ENCODE results near the gene CDH23.

The CDH23 gene

GRCh38 chr10:71389768-71390460, 6.8 kb upstream of the CDH23 start:
- no peak overlapping the region for H3K4me2 ChIP-seq
- H3K27me3 ChIP-seq (ENCODE audit: insufficient read depth, low read depth), result peaks cover 39% of the 10 kb centered on the region; the same call in 1 of the 2 replicates
- no peak overlapping the region for H3K4me3 ChIP-seq (IDR thresholded peaks at IDR 0.05; ENCODE audit: insufficient read depth, low read depth, low read length)
- no peak overlapping the region for H3K27ac ChIP-seq
- no peak for TF ChIP-seq CTCF (conservative IDR thresholded peaks at IDR 0.05; ENCODE audit: low read depth, low read length)
- no peaks in the 10 kb centered on the region for H3K36me3 ChIP-seq (ENCODE audit: insufficient read depth)
- no peaks in the 10 kb centered on the region for H4K20me1 ChIP-seq (ENCODE audit: insufficient read depth)
- H3K79me2 ChIP-seq (ENCODE audit: insufficient read depth, low read depth), result no peaks in the 10 kb centered on the region
- H3K9ac ChIP-seq, result no peak overlapping the region
- H3K4me1 ChIP-seq (ENCODE audit: low read depth, poor library complexity, severe bottlenecking), result no peaks in the 10 kb centered on the region
- no peak overlapping the region for H2AFZ ChIP-seq (ENCODE audit: low read depth)

DNA sequence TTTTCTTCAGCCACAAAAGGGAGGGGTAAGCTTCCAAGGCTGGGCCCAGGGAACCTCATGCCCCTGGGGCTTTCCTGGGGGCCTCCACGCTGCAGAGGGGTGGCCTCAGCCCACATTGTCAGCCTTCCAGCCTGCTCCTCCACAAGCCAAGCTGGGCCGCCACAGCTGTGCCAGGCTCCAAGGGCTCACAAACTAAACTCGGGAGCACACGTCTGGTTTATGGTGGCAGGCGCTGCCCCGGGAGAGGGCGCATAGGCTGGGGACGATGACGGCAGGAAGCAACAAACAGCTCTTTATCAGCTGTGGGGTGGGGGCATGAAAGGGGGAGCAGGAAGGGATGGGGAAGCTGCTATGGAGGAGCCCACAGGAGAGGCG, 6.3 kb upstream of the CDH23 start:
- Histone ChIP-seq H3K4me3 (IDR thresholded peaks at IDR 0.05; ENCODE audit: insufficient read depth, low read depth, low read length) (no peak overlapping the region), H2AFZ (ENCODE audit: low read depth) (no peak overlapping the region), H3K9ac (no peak overlapping the region)

GRCh38 chr10:71390921-71391690, 5.6 kb upstream of the CDH23 start:
- Histone ChIP-seq H3K9ac (no peak overlapping the region), H3K4me2 (no peak overlapping the region), H3K27ac (no peak overlapping the region), H4K20me1 (ENCODE audit: insufficient read depth) (no peaks in the 10 kb centered on the region), H3K79me2 (ENCODE audit: insufficient read depth, low read depth) (no peaks in the 10 kb centered on the region), H3K27me3 (ENCODE audit: insufficient read depth, low read depth) (peaks cover 45% of the 10 kb centered on the region; the same call in 1 of the 2 replicates), H3K4me3 (IDR thresholded peaks at IDR 0.05; ENCODE audit: insufficient read depth, low read depth, low read length) (no peak overlapping the region), H3K4me1 (ENCODE audit: low read depth, poor library complexity, severe bottlenecking) (no peaks in the 10 kb centered on the region), H3K36me3 (ENCODE audit: insufficient read depth) (no peaks in the 10 kb centered on the region), H2AFZ (ENCODE audit: low read depth) (no peak overlapping the region)
- no peak for TF ChIP-seq CTCF (conservative IDR thresholded peaks at IDR 0.05; ENCODE audit: low read depth, low read length)

More for the DNA sequence above, 6.3 kb upstream of the CDH23 start:
- Histone ChIP-seq H3K4me1 (ENCODE audit: low read depth, poor library complexity, severe bottlenecking) (no peaks in the 10 kb centered on the region), H4K20me1 (ENCODE audit: insufficient read depth) (no peaks in the 10 kb centered on the region), H3K36me3 (ENCODE audit: insufficient read depth) (no peaks in the 10 kb centered on the region), H3K27ac (no peak overlapping the region), H3K27me3 (ENCODE audit: insufficient read depth, low read depth) (peaks cover 39% of the 10 kb centered on the region; the same call in 1 of the 2 replicates), H3K4me2 (no peak overlapping the region), H3K79me2 (ENCODE audit: insufficient read depth, low read depth) (no peaks in the 10 kb centered on the region)
- TF ChIP-seq CTCF (conservative IDR thresholded peaks at IDR 0.05; ENCODE audit: low read depth, low read length), result no peak

DNA sequence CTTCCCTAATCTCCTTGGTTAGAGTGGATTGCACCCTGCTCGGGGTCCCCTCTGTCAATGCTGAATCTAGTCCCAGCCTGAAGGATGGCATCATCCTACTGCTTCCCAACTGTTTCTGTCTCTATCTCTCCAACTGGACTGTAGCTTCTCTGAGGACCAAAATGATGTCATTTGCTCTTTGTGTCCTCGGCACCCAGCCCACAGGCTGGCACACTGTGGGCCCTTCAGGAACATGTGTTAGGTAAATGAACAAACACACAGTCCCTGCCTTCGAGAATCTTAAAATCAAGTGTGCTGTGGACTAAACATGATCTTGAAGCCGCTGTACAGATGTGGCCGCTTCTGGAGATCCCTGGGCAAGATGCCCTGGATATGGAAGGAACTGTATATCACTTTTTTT, 5.0 kb upstream of the CDH23 start:
- peaks cover 45% of the 10 kb centered on the region; the same call in 1 of the 2 replicates for H3K27me3 ChIP-seq (ENCODE audit: insufficient read depth, low read depth)
- no peaks in the 10 kb centered on the region for H3K4me1 ChIP-seq (ENCODE audit: low read depth, poor library complexity, severe bottlenecking)
- no peak overlapping the region for H3K4me3 ChIP-seq (IDR thresholded peaks at IDR 0.05; ENCODE audit: insufficient read depth, low read depth, low read length)
- H2AFZ ChIP-seq (ENCODE audit: low read depth), result no peak overlapping the region
- H3K9ac ChIP-seq, result no peak overlapping the region
- H3K79me2 ChIP-seq (ENCODE audit: insufficient read depth, low read depth), result no peaks in the 10 kb centered on the region
- no peaks in the 10 kb centered on the region for H3K36me3 ChIP-seq (ENCODE audit: insufficient read depth)
- no peak overlapping the region for H3K4me2 ChIP-seq
- no peak for TF ChIP-seq CTCF (conservative IDR thresholded peaks at IDR 0.05; ENCODE audit: low read depth, low read length)
- H3K27ac ChIP-seq, result no peak overlapping the region
- H4K20me1 ChIP-seq (ENCODE audit: insufficient read depth), result no peaks in the 10 kb centered on the region
